GM18498 (cell line): Measurements from ENCODE around the gene PATJ.
A peak's percentile ranks its signal among the peaks of the same experiment; 100 is the strongest.
"Not testable (repeated sequence)": the region's sequence is repeated elsewhere in the genome, so short reads cannot be mapped to it uniquely, and the experiment has no call there.

Experiments
- ATAC-seq: cut with Tn5 transposase; IDR thresholded peaks from one replicate; pipeline ENCODE4 v1.9.1; 2021; ENCODE audit warnings: mild to moderate bottlenecking, moderate library complexity; ENCODE audit not compliant: unreplicated experiment

The PATJ gene

GRCh38 chr1:61741711-61742619 is at the start of gene PATJ:
Gene PATJ (plus strand): TSS chr1:61742480. CDS start chr1:61762893, 20,413 bp downstream.
- peak; percentile 82 for ATAC-seq

GRCh38 chr1:61699911-61700851 is 42.1 kb upstream of the PATJ start:
- ATAC-seq, result no peak

DNA sequence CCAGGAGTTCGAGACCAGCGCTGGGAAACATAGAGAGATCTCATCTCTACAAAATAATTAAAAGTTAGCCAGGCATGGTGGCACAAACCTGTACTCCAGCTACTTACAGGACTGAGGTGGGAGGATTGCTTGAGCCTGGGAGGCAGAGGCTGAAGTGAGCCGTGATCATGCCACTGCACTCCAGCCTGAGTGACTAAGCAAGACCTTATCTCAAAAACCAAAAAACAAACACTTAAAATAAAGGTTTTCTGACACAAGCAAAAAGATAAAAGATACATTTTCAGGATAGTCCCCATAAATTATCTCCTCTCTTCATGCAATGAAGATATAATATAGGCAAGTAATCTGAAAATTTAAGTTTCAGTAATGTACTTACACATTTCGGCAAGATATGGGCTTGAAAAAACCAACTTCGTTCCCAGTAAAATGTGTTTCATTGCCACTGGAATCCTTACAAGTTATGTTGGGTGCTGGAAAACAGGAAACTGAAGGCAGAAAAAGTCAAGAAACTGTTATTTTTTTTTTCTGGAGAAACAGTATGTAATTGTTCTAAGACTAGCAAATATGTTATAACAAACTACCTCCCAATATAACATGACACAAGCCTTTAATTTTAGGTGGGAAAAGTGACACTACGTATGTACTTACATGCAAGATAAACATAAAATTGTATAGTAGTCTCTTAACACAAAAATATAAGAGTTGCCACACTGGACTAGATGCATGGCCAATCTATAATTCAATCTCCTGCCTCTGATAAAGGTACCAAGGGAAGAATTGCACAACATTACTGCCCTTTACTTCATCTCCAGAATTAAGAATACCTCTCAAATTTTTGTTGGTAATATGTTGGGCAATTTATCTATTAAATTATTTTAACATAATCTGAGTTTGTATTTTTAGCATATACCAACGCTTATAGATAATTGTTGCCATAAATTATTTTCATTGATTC is 33.0 kb upstream of the PATJ start:
- ATAC-seq, result no peak

- no peak for ATAC-seq
These were observed 32.4 kb upstream of the PATJ start for GRCh38 chr1:61709908-61710289.

- ATAC-seq, result not testable (repeated sequence)
These were observed 31.0 kb upstream of the PATJ start for GRCh38 chr1:61711257-61711656.

DNA sequence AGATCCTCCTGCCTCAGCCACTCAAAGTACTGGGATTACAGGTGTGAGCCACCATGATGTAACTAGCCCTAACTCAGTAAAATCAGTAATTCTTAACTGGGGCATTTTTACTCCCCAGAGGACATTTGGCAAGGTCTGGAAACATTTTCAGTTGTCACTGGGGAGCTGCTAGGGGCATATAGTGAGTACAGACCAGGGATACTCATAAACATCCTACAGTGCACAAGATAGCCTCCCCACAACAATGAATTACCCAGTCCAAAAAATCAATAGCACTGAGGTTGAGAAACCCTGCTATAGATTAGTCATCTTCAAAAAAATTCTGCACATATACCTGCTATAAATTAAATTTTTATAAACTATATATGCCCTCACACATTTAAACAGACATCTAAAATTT is 30.3 kb upstream of the PATJ start:
- ATAC-seq, result no peak

GRCh38 chr1:61718996-61719663 is 23.1 kb upstream of the PATJ start:
- ATAC-seq, result not testable (repeated sequence)

DNA sequence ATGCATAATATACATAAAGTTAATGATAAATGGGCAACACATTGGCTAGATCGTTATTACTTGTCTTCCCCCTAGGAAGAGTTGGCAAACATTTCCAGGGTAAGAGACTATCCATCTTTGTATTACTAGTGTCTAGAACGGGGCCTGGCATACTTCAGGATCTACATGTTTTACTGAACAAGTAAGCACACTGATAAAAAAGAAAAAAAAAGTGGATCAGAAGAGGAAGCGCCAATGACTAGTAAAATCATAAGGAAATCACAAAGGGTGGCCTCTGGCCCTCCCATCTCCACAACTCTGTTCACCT is 17.8 kb upstream of the PATJ start:
- ATAC-seq, result no peak

DNA sequence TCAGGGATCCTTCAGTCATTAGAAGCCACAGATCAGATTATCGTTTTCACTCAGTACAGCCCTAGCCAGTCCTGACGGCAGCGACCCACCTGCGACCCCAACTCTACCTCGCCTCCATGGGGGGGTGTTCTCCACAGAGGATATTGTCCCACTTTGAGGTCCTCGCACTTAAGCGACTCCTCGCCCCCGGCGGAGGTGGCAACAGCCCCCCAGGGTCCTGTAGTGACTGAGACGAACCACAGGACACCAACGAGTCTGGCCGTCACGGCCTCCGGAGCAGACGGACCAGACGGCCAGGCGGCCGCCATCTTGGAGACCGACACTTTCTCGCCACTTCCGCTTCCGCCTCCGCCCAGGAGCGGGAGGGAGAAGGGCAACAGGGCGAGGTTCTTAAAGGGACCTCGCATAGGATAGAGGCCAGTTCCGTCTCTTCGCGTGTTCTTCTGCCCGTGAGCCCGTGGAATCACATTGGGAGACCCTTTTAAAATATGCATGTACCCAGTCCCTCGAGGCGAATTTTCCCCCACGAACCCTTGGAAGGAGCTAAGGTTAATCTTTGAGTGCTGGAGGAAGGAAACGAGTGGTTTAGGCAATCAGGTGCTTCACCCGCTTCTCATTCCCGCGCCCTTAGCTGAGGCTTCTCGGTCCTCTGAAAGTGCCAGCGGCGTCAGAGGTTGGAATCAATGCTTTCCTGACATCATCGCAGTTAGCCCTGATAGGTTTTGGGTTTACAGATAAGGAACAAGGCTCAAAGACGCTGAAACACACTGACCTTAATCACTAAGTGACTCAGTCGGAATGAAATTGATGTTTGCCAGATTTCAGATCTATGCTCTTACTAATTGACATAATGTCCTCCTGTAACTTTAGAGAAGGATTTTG is 17.2 kb upstream of the PATJ start, which contains the start of gene TM2D1:
Gene TM2D1, minus strand, starts transcription at position 329 of the 882 bp plus-strand sequence. Its CDS starts 21 bp downstream, at position 308.
- ATAC-seq, result peak; percentile 100

GRCh38 chr1:61727544-61727943 is 14.7 kb upstream of the PATJ start:
- no peak for ATAC-seq

DNA sequence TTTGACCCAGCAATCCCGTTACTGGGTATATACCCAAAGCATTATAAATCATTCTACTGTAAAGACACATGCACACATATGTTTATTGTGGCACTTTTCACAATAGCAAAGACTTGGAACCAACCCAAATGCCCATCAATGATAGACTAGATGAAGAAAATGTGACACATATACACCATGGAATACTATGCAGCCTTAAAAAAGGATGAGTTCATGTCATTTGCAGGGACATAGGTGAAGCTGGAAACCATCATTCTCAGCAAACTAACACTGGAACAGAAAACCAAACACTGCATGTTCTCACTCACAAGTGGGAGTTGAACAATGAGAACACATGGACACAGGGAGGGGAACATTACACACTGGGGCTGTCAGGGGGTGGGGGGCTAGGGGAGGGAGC is 11.6 kb upstream of the PATJ start:
- not testable (repeated sequence) for ATAC-seq

GRCh38 chr1:61732726-61733125 is 9.6 kb upstream of the PATJ start:
- ATAC-seq, result no peak

DNA sequence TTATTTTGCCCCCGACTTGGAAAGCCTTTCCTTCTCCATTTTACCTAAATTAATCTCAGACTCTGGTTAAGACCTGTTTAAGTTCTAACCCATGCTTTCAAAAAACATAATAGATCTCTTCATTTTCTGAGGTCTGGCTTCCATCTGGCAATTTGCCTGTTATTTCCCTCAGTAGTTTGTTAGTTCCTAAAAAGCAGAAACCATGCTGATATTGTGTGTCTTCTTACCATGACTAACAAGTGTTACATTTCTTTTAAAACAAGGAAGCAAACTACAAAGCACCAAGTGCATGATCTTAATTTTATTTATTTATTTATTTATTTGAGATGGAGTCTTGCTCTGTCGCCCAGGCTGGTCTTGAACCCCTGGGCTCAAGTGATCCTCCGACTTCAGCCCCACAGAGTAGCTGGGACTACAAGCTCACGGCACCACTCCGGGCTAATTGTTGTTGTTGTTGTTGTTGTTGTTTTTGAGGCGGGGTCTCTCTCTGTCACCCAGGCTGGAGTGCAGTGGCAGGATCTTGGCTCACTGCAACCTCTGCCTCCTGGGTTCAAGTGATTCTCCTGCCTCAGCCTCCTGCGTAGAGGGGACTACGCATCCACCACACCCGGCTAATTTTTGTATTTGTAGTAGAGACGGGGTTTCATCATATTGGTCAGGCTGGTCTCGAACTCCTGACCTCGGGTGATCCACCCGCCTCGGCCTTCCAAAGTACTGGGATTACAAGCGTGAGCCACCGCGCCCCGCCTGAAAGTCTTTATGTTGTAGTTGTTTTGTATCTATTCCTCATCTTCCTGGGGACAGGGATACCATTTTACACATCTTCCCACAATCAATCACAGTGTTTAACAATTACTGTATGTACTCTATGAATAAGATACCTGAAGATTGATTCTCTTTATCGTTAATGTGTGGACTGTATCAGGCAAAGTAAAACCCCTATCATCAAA is 1.3 kb upstream of the PATJ start:
- ATAC-seq, result no peak

- peak; percentile 59 for ATAC-seq
These were observed 545 bp downstream of the PATJ start for GRCh38 chr1:61742620-61743430.

DNA sequence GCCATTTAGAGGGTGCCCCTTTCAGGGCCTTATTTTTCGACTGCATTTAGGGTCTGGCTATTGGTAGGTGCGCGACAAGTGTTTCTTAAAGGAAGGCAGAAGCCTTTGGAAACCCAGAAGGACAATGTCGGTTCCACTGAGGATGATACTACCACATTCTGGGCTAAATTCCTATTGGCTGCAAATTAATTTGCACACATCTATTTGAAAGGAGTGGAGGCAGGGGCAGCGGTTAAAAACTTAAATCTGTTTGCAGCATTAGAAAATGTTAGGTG is 1.1 kb downstream of the PATJ start:
- ATAC-seq, result no peak

DNA sequence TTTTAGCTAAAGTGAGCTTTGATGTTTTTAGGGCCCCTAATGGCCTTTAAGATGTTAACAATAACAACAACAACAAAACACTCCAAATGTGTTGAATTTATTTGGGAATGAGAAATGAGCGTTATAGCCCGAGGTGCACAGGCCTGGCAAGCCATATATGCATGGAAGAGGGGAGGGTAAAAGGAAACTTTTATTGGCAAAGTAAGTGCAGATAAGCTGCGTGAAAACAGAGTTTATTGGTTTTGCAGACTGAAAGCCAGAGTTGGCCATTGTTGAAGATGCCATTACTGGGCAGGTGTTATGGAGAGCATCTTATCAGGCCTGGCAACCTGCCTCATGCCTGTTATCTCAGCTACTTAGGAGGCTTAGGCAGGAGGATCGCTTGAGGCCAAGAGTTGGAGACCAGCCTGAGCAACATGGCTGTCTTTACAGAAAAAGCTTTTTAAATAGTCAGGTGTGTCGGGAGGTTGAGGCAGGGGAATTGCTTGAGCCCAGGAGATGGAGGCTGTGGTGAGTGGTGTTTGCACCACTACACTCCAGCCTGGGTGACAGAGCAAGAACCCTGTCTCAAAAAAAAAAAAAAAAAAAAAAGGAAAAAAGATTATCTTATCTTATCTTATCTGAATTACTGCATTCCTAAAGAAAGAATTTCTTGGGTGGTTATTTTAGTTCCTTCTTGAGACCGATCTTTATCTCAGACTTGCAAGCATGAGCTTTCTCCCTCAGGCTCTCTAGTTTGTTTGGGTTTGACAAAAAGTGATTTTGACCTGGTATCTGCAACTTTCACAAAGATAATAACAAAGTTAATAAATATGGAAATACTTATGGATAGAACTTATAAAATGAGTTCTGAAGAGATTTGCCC is 1.7 kb downstream of the PATJ start:
- no peak for ATAC-seq
